ENCODE data around the gene MXRA7. TPM values are rescaled to one million over a fixed set of nuclear protein-coding genes. Genes with fewer than 3 reads are reported as not detected.
A peak's percentile ranks its signal among the peaks of the same experiment; 100 is the strongest.
"Not testable (repeated sequence)": the region's sequence is repeated elsewhere in the genome, so short reads cannot be mapped to it uniquely, and the experiment has no call there.

Gene MXRA7
- total RNA-seq, 1 experiment from 2014 or later, result 101 TPM

DNA sequence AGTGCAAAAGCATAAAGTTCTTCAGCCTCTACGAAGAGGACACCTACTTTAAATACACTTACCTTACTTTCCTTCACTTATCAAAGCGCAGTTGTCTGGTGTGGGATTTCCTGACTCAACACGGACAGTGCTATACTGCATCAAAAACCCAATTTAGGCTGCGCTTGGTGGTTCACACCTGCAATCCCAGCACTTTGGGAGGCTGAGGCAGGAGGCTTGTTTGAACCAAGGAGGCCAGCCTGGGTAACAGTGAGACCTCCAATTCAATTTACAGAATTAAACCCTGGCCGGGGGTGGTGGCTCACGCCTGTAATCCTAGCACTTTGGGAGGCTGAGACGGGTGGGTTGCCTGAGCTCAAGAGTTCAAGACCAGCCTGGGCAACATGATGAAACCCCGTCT lies 11.5 kb upstream of the MXRA7 start:
- DNase-seq (ENCODE audit: low read depth), result no peak
- in situ Hi-C loops (cut with HindIII; ENCODE audit: low pct_unique_long_range_greater_than_20kb, low sequenced_read_pairs), result no loop called here

DNA sequence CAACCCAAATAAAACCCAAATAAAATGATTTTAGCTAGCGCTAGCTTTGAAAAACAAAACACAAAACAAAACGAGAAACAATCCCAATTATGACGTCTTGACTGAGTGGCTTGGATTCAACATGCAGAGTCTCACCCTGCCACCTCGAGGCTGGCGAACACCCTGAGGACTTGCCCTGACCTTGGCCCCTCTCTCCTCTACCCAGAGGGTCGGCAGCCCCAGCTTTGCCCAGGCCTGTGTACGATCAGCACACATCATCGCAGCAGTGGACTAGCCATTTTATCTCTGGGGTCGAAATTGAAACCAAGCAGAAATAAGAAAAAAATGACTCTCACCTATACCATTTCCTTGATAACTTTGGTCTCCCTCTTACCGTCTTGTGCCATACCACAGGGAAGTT lies 10.7 kb upstream of the MXRA7 start:
- in situ Hi-C loops (cut with HindIII; ENCODE audit: low pct_unique_long_range_greater_than_20kb, low sequenced_read_pairs), result no loop called here
- no peak for DNase-seq (ENCODE audit: low read depth)

DNA sequence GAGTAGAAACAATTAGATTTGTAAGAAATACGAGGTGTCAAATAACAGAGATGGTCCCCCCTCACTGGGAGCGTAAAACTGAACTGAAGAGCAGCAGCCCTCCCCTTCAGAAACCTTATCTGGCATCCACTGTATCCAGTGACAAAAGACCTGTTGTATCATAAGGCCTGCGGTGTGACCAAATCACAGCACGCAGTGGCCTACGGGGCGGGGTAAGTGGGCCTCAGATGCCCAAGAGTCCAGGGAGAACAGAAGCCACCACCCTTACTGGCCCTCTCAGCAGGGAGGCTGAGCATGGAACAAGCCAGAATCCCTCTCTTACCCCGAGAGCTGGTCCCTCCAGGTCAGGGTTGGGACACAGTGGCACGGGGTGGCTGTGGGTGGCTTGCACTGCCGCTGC lies 10.2 kb upstream of the MXRA7 start:
- in situ Hi-C loops (cut with HindIII; ENCODE audit: low pct_unique_long_range_greater_than_20kb, low sequenced_read_pairs), result no loop called here
- no peak for DNase-seq (ENCODE audit: low read depth)

DNA sequence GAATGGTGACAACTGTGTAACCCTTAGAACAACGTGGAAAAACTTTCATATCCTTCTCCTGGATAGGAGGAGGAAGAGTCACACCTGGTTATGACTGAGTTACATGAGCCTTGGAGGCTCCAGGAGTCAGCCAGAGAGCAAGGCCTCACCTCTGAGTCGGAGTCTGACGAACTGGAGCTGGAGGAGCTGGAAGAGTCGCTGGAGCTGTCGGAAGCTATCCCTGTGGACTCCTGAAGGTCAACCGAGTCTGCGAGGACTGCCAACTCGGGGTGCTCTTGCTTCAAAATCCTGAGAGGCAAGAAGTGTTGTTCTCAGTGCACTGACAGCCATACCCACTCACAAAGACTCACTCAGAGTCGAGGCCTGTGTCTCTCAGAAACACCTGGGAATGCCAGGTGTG lies 9.4 kb upstream of the MXRA7 start:
- no peak for DNase-seq (ENCODE audit: low read depth)
- in situ Hi-C loops (cut with HindIII; ENCODE audit: low pct_unique_long_range_greater_than_20kb, low sequenced_read_pairs), result no loop called here

DNA sequence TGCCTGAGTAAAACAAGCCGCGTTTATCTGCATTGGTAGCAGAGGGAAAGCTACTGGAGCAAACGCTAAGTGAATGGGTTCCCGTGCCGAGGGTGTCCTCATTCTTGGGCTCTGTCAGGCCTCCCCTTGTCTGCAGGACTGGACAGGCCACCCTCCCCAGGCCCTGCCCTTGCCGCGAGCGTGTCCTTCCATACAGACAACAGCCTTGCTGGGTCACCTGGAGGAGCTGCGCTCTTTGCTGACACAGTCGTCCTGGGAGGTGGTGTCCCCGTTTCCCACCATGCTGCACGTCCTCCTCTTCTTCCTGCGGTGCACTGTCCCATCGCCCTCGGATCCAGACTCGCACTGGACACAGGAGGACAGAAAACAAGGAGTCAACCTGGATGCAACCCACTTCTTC lies 7.8 kb upstream of the MXRA7 start:
- in situ Hi-C loops (cut with HindIII; ENCODE audit: low pct_unique_long_range_greater_than_20kb, low sequenced_read_pairs), result no loop called here
- DNase-seq (ENCODE audit: low read depth), result no peak

DNA sequence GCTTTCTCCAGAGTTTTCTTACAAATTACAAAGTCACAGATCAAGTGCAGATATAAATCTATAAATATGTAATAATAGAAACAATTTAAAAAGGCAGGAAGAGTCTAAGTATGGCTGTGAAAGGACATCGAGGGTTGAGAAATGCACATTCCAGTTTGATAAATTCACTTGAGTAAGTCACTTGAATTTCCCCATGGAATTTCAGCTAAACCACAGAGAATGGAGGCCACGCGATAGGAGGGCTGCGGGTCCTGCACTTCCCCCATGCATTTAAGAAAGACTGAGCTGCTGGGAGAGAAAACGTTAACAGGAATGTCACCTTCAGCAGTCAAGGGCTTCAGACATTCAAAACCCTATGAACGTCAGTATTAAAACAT lies 6.1 kb upstream of the MXRA7 start:
- in situ Hi-C loops (cut with HindIII; ENCODE audit: low pct_unique_long_range_greater_than_20kb, low sequenced_read_pairs), result no loop called here
- no peak for DNase-seq (ENCODE audit: low read depth)

DNA sequence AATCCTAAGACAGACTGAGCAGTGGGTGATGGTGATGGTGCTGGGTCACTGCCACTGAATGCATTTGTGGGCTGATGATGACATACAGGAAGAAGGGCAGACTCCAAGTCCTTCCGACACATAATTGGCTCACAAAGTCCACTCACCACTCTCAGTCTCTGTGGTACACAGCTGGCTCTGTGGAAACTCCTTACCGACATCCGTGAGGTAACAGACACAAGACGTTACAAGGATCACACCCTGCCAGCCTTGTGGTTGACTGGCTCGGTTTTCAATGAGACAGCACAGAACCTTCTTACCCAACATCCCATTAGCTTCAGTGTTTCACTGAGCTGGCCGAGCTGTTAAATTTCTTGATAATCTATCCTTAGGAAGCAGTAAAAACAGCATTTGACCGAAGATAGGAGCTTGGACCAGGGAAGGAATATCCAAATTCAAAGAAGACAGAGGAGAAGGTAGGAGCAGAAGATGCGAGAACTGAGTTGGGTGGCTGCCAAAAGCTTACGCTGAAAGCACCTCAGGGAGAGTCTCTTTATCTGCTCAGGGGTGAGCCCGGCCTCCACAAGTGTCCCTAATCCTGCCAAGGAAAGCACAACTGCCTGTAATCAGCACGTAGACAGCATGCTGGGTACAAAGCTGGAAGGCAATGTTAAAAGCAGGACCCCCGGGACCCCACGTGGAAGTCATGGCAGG lies 5.5 kb upstream of the MXRA7 start:
- in situ Hi-C loops (cut with HindIII; ENCODE audit: low pct_unique_long_range_greater_than_20kb, low sequenced_read_pairs), result no loop called here
- peak; percentile 22 for DNase-seq (ENCODE audit: low read depth)

DNA sequence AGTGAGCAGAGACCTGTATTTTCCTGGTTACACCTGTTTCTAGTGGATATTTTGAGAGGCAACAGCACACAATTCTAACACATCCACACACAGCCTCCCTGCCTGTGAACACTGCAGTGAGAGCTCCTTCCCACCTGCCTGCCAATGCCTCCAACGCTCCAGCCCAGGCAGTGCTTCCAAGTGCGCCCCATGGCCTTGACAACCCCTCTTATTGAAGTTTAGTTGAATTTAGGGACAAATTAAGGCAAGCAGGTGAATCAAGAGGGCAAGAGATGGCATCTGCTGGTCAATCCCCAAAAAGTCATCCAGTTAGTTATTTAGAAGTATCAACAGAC lies 4.7 kb upstream of the MXRA7 start:
- in situ Hi-C loops (cut with HindIII; ENCODE audit: low pct_unique_long_range_greater_than_20kb, low sequenced_read_pairs), result no loop called here

DNA sequence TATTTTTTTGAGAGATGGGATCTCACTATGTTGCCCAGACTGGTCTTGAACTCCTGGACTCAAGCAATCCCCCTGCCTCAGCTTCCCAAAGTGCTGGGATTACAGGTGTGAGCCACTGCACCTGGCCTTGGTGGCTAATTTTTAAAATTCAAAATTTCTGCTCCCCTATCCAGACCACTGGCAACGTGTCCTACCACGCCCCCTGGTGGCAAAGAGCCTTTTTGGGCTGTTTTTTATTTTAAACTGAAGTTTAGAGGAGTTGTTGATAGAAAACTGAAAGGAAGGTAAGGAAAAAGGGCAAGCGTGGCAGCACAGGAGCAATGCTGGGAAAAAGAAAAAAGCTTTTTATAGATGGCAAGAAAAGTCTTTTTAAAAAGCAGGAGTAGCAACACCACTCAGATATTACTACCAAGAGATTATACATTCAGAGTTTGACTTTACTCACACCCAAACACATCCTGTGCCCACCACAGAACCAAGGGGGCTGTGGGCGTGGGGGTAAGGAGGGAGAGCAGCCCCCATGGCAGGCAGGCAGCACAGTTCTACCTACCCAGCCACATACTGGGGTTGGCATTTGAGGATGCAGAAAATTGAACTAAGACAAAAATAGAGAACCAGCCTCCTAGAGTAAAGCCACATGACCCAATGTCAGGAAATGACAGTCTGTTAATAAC lies 4.2 kb upstream of the MXRA7 start:
- in situ Hi-C loops (cut with HindIII; ENCODE audit: low pct_unique_long_range_greater_than_20kb, low sequenced_read_pairs), result no loop called here
- peak; percentile 40 for DNase-seq (ENCODE audit: low read depth)

More for the DNA sequence above, 4.7 kb upstream of the MXRA7 start:
- no peak for DNase-seq (ENCODE audit: low read depth)

DNA sequence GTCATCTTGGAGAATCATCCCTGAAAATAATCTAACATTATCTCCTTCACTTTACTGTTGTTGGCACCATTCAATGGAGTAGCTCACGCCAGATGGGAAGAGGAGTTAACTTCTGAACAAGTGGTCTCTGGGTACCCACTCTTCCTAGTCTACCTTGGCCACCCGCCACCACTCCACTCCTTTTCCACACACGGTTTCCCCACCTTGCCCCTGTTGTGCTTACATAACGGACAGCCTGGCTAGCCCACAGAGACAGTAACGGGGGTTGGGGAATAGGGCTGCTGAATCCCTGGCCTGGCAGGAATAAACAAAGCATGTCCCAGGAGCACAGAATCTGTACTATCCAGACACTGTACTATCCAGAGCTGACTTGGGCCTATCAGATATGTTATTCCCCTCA lies 3.6 kb upstream of the MXRA7 start:
- in situ Hi-C loops (cut with HindIII; ENCODE audit: low pct_unique_long_range_greater_than_20kb, low sequenced_read_pairs), result no loop called here
- no peak for DNase-seq (ENCODE audit: low read depth)

DNA sequence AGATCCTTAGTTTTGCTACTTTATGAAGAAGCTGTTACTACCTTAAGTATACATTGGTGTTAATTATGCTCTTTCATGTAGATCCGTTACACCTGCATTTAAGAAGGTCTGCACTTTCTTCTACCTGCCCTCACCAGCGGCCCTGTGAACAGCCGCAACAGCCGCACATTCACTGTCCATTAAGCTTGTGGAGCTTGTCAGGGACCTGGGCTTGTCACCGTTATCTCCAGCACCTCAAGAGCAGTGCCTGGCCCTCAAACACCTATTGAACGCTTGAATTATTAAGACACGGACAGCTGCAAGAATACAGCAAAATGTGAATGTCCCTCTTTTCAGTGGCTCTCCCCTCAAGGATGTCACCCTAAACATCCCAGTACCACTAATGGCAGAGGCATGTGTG lies 3.0 kb upstream of the MXRA7 start:
- DNase-seq (ENCODE audit: low read depth), result no peak
- in situ Hi-C loops (cut with HindIII; ENCODE audit: low pct_unique_long_range_greater_than_20kb, low sequenced_read_pairs), result no loop called here

DNA sequence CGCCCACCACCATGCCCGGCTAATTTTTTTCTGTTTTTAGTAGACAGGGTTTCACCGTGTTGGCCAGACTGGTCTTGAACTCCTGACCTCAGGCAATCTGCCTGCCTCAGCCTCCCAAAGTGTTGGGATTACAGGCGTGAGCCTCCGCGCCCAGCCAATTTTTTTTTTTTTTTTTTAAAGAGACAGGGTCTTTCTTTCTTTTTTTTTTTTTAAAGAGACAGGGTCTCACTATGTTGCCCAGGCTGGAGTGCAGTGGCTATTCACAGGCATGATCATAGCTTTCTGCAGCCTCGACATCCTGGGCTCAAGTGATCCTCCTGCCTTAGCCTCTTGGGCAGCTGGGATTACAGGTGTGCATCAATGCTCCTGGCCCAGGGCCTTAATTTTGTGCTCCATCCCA lies 1.6 kb upstream of the MXRA7 start:
- in situ Hi-C loops (cut with HindIII; ENCODE audit: low pct_unique_long_range_greater_than_20kb, low sequenced_read_pairs); DNase-seq (ENCODE audit: low read depth): not testable (repeated sequence)

DNA sequence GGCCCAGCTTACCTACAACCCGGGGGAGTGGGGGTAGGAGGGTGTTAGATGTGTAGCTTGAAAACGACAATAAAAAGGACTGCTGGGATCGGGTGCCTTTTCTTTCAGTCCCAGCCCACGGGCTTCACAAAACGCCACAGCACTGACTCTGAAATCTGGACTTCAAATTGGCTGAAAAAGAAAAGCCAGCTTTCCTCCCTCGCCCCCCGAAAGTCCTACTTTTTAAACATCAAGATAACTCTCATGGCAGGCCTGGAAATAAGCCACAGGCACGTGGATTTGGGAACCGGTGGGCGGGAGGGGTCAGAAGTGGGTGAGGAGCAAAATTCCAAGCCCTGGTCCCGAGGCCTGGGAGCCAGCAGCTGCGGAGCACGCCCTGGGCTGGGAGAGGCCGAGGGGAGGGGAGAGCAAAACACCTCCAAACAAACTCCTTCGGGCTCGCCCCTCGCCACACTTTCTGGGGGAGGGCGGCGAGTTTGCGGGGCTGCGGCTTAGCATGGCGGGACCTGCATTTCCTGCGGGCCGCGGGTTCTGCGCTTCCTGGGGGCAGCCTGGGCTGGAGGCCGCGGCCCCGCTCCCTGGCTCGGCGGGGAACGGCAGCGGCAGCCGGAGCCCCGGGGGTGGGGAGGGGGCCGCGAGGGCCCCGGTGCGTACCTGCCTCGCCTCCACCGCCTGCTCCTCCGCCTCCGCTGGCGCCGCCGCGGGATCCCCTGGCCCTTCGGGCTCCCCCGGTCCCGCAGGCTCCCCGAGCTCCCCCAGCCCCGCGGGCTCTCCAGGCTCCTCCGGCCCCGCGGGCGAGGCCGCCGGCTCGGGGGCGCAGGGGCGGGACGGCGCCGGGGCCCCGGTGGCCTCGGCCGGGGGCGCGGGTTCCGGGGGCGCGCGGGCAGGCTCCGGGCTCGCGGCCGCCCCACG lies 558 bp downstream of the MXRA7 start:
- in situ Hi-C loops (cut with HindIII; ENCODE audit: low pct_unique_long_range_greater_than_20kb, low sequenced_read_pairs), result not testable (repeated sequence)

DNA sequence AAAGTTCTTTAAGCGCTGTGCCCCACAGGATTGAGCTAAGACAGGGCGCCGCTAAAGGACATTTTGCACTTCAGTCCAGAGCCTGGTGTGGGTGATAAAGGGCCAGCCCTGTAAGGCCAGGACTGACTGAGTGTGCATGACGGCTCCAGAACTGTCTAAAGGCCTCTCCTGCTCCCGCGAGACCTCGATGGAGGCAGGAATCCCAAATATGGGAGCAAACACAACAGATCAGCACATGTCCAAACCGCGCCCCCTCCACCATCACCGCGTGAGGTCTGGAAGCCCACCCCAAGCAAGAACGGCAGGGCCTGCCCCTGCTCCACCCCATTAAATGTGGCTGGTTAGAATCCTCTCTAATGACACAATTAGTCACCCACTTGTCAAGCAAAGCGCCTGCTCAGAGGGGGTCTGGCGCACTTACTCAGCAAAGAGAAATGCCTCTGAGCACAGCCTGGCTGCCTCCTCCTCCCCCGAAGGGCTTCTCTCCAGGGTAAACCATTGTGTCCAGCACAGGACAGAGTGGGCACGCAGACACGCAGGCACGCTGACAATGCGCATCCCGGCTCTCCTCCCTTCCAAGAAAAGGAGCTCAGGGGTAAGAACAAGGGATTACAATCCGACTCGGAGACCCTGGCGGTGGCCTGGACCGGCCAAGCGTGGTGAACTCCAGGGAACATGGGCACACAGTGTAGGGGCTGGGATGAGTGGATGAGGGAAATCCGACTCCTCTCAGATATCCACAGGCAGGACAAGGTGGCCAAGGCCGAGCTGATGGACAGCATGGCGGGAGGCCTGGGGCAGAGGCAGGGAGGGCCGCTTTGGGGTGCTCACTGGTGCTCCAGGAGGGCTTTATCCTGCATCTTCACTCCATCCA lies 1.5 kb downstream of the MXRA7 start:
- peak; percentile 96 for DNase-seq (ENCODE audit: low read depth)
- in situ Hi-C loops (cut with HindIII; ENCODE audit: low pct_unique_long_range_greater_than_20kb, low sequenced_read_pairs), result no loop called here

More for the DNA sequence above, 558 bp downstream of the MXRA7 start:
- not testable (repeated sequence) for DNase-seq (ENCODE audit: low read depth)

DNA sequence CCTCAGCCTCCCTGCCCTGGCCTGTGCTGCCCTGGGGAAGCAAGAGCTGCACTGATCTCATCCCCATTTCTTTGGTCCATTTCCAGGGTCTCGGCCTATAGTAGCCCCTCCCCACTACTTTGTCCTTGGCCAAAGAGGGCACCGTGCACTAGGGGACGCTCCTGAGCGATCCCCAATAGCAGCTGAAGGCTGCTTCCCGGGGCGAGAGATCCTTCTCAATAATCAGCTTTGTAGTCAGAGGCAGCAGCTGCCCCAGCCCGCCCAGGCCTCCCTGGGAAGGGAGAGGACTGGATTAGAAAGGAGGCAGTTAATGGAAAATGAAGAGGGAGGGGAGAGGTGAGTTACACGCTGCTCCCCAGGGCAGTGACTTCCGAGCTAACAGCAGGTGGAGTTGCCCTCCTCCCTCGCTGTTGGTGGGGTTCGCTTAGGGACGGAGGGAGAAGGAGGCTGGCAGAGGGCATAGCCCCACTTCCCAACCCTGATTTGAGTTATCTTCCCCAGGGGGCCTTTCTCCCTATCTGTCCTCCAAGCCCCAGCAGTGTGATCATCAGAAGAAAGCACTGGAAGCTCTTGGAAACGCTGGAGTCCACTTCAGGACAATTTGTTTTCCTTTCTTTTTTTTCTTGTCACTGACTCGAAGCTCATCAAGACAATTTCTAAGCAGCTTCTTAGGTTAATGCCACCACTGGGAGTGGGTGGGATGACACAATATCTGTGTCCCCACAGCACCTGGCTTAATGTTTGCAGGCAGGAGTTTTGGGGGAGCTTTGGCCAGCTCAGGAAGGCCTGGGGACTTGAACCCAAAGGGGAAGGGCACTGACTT lies 2.6 kb downstream of the MXRA7 start:
- in situ Hi-C loops (cut with HindIII; ENCODE audit: low pct_unique_long_range_greater_than_20kb, low sequenced_read_pairs), result no loop called here
- DNase-seq (ENCODE audit: low read depth), result no peak

DNA sequence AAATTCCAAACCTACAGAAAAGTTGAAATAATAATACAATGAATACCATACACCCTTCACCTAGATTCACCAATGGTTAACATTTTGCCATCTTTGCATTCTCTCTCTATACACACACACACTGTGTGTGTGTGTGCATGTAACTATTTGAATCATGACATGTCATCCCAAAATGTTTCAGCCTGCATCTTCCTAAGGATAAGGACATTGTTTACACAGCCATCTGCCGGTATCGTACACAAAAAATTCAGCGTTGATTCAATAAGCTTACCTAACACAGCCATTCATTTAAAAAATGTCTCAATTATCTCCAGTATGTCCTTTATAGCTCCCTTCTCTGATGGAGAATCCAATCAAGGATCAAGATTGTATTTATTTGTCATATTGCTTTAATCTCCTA lies 3.9 kb downstream of the MXRA7 start:
- DNase-seq (ENCODE audit: low read depth), result no peak
- in situ Hi-C loops (cut with HindIII; ENCODE audit: low pct_unique_long_range_greater_than_20kb, low sequenced_read_pairs), result no loop called here

DNA sequence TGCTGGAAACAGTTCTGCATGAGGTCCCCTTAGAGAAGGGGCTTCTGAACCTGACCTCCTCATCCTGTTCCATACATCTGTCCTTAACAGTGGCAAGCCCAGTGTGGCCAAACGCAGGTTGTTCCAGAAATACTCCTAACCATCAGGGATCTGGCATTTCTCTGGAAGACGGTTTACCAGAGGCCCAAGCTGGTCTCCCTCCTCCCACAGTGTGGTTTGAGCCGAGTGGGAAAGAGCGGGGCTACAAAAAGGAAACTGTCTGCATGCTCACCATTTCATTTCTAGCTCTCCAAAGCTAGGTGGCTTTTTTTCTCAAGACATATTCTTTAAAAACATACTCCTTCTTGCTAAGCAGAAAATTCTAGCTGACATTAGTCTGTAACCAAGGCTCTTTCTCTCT lies 6.0 kb downstream of the MXRA7 start:
- DNase-seq (ENCODE audit: low read depth), result no peak
- in situ Hi-C loops (cut with HindIII; ENCODE audit: low pct_unique_long_range_greater_than_20kb, low sequenced_read_pairs), result no loop called here

All from Caki2 (cell line).